ENCODE results near the gene PRSS53.

DNA sequence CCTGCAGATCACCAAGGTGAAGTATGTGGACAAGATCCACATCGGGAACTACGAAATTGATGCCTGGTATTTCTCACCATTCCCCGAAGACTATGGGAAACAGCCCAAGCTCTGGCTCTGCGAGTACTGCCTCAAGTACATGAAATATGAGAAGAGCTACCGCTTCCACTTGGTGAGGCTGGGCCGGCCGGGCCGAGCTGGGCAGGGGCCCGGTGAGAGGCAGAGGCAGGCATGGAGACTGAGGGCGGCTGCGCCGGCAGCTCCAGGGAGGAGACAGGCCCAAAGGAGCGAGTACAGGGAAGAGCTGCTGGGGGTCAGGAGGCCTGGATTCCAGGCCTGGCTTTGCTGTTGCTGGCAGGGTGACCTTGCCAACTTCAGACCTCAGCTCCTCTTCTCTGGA is 38.4 kb upstream of the PRSS53 start:
- TF ChIP-seq, protein P1, sequence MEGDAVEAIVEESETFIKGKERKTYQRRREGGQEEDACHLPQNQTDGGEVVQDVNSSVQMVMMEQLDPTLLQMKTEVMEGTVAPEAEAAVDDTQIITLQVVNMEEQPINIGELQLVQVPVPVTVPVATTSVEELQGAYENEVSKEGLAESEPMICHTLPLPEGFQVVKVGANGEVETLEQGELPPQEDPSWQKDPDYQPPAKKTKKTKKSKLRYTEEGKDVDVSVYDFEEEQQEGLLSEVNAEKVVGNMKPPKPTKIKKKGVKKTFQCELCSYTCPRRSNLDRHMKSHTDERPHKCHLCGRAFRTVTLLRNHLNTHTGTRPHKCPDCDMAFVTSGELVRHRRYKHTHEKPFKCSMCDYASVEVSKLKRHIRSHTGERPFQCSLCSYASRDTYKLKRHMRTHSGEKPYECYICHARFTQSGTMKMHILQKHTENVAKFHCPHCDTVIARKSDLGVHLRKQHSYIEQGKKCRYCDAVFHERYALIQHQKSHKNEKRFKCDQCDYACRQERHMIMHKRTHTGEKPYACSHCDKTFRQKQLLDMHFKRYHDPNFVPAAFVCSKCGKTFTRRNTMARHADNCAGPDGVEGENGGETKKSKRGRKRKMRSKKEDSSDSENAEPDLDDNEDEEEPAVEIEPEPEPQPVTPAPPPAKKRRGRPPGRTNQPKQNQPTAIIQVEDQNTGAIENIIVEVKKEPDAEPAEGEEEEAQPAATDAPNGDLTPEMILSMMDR (IDR thresholded peaks at IDR 0.05), result no peak
- no peak for TF ChIP-seq POLR2A (IDR thresholded peaks at IDR 0.05)

Measured in lower leg skin (tissue), 3 donors.